Measurements from ENCODE around the gene UBAP2.
"Not testable (repeated sequence)": the region's sequence is repeated elsewhere in the genome, so short reads cannot be mapped to it uniquely, and the experiment has no call there.

The UBAP2 gene

GRCh38 chr9:33972698-33973097 is 76.0 kb downstream of the UBAP2 start:
- DNase-seq, result no peak

- no peak for DNase-seq
These were observed 84.5 kb downstream of the UBAP2 start for GRCh38 chr9:33964086-33964768.

GRCh38 chr9:33962468-33962867 is 86.2 kb downstream of the UBAP2 start:
- not testable (repeated sequence) for DNase-seq

GRCh38 chr9:33959725-33960124 is 89.0 kb downstream of the UBAP2 start:
- no peak for DNase-seq

GRCh38 chr9:33956544-33956943 is 92.1 kb downstream of the UBAP2 start:
- DNase-seq, result peak in 1 of 5 experiments; percentile 3

- DNase-seq, result no peak
These were observed 96.6 kb downstream of the UBAP2 start for GRCh38 chr9:33952066-33952465.

GRCh38 chr9:33950371-33950770 is 98.3 kb downstream of the UBAP2 start:
- DNase-seq, result no peak

- DNase-seq, result no peak
These were observed 101.7 kb downstream of the UBAP2 start for GRCh38 chr9:33946779-33947535.

- no peak for DNase-seq
These were observed 105.3 kb downstream of the UBAP2 start for GRCh38 chr9:33943389-33943788.

- DNase-seq, result no peak
These were observed 106.1 kb downstream of the UBAP2 start for GRCh38 chr9:33942471-33943083.

- no peak for DNase-seq
These were observed 108.5 kb downstream of the UBAP2 start for GRCh38 chr9:33939924-33940874.

- no peak for DNase-seq
These were observed 114.4 kb downstream of the UBAP2 start for GRCh38 chr9:33934188-33934878.

GRCh38 chr9:33932078-33932807 is 116.4 kb downstream of the UBAP2 start:
- DNase-seq, result no peak

GRCh38 chr9:33931326-33931725 is 117.4 kb downstream of the UBAP2 start:
- no peak for DNase-seq

GRCh38 chr9:33927694-33928093 is 121.0 kb downstream of the UBAP2 start:
- DNase-seq, result no peak

- no peak for DNase-seq
These were observed 121.8 kb downstream of the UBAP2 start for GRCh38 chr9:33926746-33927485.

GRCh38 chr9:33924978-33925797 is 123.5 kb downstream of the UBAP2 start:
- DNase-seq, result peak in 1 of 5 experiments; percentile 47

- DNase-seq, result no peak
These were observed 124.5 kb downstream of the UBAP2 start for GRCh38 chr9:33923998-33924701.

- no peak for DNase-seq
These were observed 125.6 kb downstream of the UBAP2 start for GRCh38 chr9:33923079-33923478.
